ENCODE results near the gene TRIM41. TPM values are rescaled to one million over a fixed set of nuclear protein-coding genes. Genes with fewer than 3 reads are reported as not detected.
A peak's percentile ranks its signal among the peaks of the same experiment; 100 is the strongest.
"Not testable (repeated sequence)": the region's sequence is repeated elsewhere in the genome, so short reads cannot be mapped to it uniquely, and the experiment has no call there.

The TRIM41 gene
- polyA plus RNA-seq, 1 of the 3 experiments (the other 2 are of a cell fraction) = 35.9 TPM

DNA sequence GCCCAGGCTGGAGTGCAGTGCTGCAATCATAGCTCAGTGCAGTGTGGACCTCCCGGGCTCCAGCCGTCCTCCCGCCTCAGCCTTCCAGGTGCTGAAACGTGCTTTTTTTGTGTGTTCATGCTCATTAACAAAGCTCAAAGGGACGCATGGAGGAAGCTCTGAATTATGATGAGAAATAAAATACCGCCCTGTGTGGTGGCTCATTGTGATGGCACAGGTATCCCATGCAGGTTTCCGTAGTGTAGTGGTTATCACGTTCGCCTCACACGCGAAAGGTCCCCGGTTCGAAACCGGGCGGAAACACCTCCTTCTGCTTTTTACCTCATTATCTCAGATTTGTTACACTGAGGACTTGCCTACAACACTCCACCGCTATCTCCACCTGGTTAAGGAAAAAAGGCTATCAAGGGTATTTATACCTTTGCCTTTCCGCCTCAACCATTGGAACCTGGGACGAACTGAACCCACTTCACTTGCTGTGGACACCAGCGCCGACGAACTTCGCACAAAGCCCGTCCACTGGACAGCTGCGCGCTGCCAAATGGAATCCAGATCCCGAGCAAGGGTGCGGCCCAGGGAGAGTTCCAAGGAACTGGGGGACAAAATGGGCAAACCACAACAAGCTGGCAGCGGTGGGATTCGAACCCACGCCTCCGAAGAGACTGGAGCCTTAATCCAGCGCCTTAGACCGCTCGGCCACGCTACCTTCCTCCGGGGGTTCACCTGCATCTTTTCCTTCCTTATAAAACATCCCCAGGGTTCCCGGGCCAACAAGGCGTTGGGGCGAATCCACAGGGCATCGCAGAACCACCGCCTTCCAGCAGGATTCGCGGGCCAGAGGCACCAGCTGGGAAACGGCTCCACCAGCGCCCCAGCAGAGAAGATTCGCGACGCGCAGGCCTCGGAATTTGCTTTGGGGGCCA lies 49.4 kb upstream of the TRIM41 start (continued):
- TF ChIP-seq, protein P1, sequence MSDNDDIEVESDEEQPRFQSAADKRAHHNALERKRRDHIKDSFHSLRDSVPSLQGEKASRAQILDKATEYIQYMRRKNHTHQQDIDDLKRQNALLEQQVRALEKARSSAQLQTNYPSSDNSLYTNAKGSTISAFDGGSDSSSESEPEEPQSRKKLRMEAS (IDR thresholded peaks at IDR 0.05; ENCODE audit: low read depth) = no peak
- TF ChIP-seq FOSL2 (IDR thresholded peaks at IDR 0.05; ENCODE audit: borderline replicate concordance, low read depth) = peak; percentile 14; the same call in 1 of the 2 replicates
- no peak for TF ChIP-seq SMC3 (IDR thresholded peaks at IDR 0.05; ENCODE audit: low read depth, low read length)
- peak; percentile 29; the same call in 1 of the 2 replicates for TF ChIP-seq TCF12 (IDR thresholded peaks at IDR 0.05)
- no peak for TF ChIP-seq GABPA (IDR thresholded peaks at IDR 0.05; ENCODE audit: low read depth)
- no peak for TF ChIP-seq CHD2 (IDR thresholded peaks at IDR 0.05; ENCODE audit: low read length, partially characterized antibody)

DNA sequence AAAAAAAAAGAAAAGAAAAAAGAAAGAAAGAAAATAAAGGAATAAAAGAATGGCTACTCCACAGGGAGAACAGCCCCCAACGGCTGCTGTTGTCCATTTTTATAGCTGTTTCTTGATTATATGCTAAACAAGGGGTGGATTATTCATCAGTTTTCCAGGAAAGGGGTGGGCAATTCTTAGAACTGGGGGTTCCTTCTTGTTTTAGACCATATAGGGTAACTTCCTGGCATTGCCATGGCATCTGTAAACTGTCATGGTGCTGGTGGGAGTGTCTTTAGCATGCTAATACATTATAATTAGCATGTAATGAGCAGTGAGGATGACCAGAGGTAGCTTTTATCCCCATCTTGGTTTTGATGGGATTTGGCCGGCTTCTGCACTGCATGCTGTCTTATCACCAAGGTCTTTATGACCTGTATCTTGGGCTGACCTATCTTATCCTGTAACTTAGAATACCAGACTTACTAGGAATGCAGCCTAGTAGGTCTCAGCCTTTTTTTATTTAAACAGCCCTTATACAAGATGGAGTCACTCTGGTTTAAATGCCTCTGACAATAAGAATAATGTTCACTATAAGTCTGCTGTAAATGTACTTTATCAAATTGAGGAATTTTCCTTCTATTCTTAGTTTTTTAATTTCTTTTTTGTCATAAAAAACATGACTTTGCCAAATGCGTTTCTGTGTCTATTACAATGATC lies 46.7 kb upstream of the TRIM41 start:
- H3K79me2 ChIP-seq (ENCODE audit: insufficient read depth) = no peaks in the 10 kb centered on the region
- no peak overlapping the region for H3K4me2 ChIP-seq
- H3K36me3 ChIP-seq (replicated peaks in 1 of 2; ENCODE audit: control insufficient read depth in 1 of 2, insufficient read depth in 2 of 2, low read length in 1 of 2) = no peaks in the 10 kb centered on the region
- no peaks in the 10 kb centered on the region for H3K27me3 ChIP-seq (ENCODE audit: insufficient read depth)
- ChIA-PET CTCF (interaction anchor here (0.8 to 1.1 kb wide), 2 partner anchors 8 to 18 kb away, joined by 3 read pairs; no protein-coding TSS in a partner anchor), POLR2A (no interaction called here)
- H3K9me2 ChIP-seq = no peaks in the 10 kb centered on the region
- no peak overlapping the region for H2AFZ ChIP-seq (ENCODE audit: low read depth)
- TF ChIP-seq SMC3 (IDR thresholded peaks at IDR 0.05; ENCODE audit: low read depth, low read length) (no peak), RXRA (IDR thresholded peaks at IDR 0.05; ENCODE audit: borderline replicate concordance, low read depth) (no peak), MEF2A (IDR thresholded peaks at IDR 0.05; ENCODE audit: borderline replicate concordance, low read depth) (no peak), EZH2phosphoT487 (IDR thresholded peaks at IDR 0.05; ENCODE audit: borderline replicate concordance, low read depth) (no peak), NFIC (IDR thresholded peaks at IDR 0.05; ENCODE audit: borderline replicate concordance) (no peak)
- TF ChIP-seq, protein P2, sequence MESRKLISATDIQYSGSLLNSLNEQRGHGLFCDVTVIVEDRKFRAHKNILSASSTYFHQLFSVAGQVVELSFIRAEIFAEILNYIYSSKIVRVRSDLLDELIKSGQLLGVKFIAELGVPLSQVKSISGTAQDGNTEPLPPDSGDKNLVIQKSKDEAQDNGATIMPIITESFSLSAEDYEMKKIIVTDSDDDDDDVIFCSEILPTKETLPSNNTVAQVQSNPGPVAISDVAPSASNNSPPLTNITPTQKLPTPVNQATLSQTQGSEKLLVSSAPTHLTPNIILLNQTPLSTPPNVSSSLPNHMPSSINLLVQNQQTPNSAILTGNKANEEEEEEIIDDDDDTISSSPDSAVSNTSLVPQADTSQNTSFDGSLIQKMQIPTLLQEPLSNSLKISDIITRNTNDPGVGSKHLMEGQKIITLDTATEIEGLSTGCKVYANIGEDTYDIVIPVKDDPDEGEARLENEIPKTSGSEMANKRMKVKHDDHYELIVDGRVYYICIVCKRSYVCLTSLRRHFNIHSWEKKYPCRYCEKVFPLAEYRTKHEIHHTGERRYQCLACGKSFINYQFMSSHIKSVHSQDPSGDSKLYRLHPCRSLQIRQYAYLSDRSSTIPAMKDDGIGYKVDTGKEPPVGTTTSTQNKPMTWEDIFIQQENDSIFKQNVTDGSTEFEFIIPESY (IDR thresholded peaks at IDR 0.05; ENCODE audit: borderline replicate concordance, low read depth) = no peak
- no peaks in the 10 kb centered on the region for H3K9me3 ChIP-seq
- H3K4me1 ChIP-seq (ENCODE audit: control insufficient read depth in 1 of 2, insufficient read depth in 2 of 2, low read depth in 1 of 2, low read length in 1 of 2) = no peaks in the 10 kb centered on the region
- H3K27ac ChIP-seq (ENCODE audit: low read depth in 2 of 2, low read length in 1 of 2) = no peak overlapping the region
- no peaks in the 10 kb centered on the region for H3F3A ChIP-seq (replicated peaks; ENCODE audit: insufficient read depth)
- WGBS (ENCODE audit: low lambda C conversion rate) = 31% methylated on average over 3 of the region's 3 CpGs
- no peak overlapping the region for H3K4me3 ChIP-seq (ENCODE audit: low read depth in 2 of 2, low read length in 1 of 2)
- DNase-seq = no peak
- H4K20me1 ChIP-seq (ENCODE audit: insufficient read depth) = no peaks in the 10 kb centered on the region
- H3K9ac ChIP-seq = no peak overlapping the region

DNA sequence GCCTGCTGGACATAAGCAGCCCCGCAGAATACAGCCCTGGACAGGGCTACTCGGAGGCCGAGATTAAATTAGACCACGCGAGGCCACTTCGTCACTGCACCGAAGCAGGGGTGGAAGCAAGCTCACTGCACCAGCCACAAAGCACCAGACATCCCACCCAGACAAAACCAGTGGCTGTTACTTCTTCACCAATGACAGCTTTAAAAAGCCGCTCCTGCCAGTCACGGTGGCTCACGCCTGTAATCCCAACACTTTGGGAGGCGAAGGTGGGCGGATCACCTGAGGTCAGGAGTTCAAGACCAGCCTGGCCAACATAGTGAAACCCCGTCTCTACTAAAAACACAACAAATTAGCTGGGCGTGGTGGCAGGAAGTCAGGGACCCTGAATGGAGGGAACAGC lies 45.5 kb upstream of the TRIM41 start:
- not testable (repeated sequence) for H3K9me3 ChIP-seq; H3K27ac ChIP-seq (ENCODE audit: low read depth in 2 of 2, low read length in 1 of 2); DNase-seq; H4K20me1 ChIP-seq (ENCODE audit: insufficient read depth); H2AFZ ChIP-seq (ENCODE audit: low read depth); H3K27me3 ChIP-seq (ENCODE audit: insufficient read depth); H3K9ac ChIP-seq; H3K79me2 ChIP-seq (ENCODE audit: insufficient read depth); H3K9me2 ChIP-seq; H3K36me3 ChIP-seq (replicated peaks in 1 of 2; ENCODE audit: control insufficient read depth in 1 of 2, insufficient read depth in 2 of 2, low read length in 1 of 2); H3K4me2 ChIP-seq; H3K4me3 ChIP-seq (ENCODE audit: low read depth in 2 of 2, low read length in 1 of 2); H3K4me1 ChIP-seq (ENCODE audit: control insufficient read depth in 1 of 2, insufficient read depth in 2 of 2, low read depth in 1 of 2, low read length in 1 of 2); H3F3A ChIP-seq (replicated peaks; ENCODE audit: insufficient read depth)
- CTCF ChIA-PET = interaction anchor here (0.6 to 1.1 kb wide), 2 partner anchors 19 to 518 kb away, joined by 3 read pairs; no protein-coding TSS in a partner anchor
- POLR2A ChIA-PET = interaction anchor here (0.6 kb wide), 1 partner anchor 337 kb away, joined by 3 read pairs; no protein-coding TSS in a partner anchor
- 38% methylated on average over 12 of the region's 14 CpGs for WGBS (ENCODE audit: low lambda C conversion rate)
